DOHH2 (cell line): ENCODE measurements around the gene MAP1B.

ENCODE experiments used
- H3F3A ChIP-seq: fragments of 200-600 bp; sonication (generic), shearing (Covaris generic); 2 replicates; pipeline ENCODE4 v1.6.0; 2016; ENCODE audit warnings: antibody characterized with exemption, mild to moderate bottlenecking; ENCODE audit not compliant: control insufficient read depth, insufficient read depth
- H3K27ac ChIP-seq: fragments of 200-600 bp; sonication (generic); 2 replicates; pipeline ENCODE4 v1.5.1; 2014; ENCODE audit warnings: low read depth, mild to moderate bottlenecking, low read length, moderate library complexity
- H3K27me3 ChIP-seq: fragments of 200-600 bp; sonication (generic); 2 replicates; pipeline ENCODE4 v1.6.1; 2014; ENCODE audit warnings: mild to moderate bottlenecking, low read length, mixed read lengths; ENCODE audit not compliant: control insufficient read depth
- H3K36me3 ChIP-seq: fragments of 200-600 bp; sonication (generic); 2 replicates; pipeline ENCODE4 v1.6.1; 2014; ENCODE audit warnings: mild to moderate bottlenecking, low read length, moderate library complexity, mixed read lengths; ENCODE audit not compliant: control insufficient read depth
- H3K4me1 ChIP-seq: fragments of 200-600 bp; sonication (generic); 2 replicates; pipeline ENCODE4 v1.6.1; 2014; ENCODE audit warnings: mild to moderate bottlenecking, low read length, mixed read lengths; ENCODE audit not compliant: control insufficient read depth
- H3K4me2 ChIP-seq: fragments of 200-600 bp; sonication (generic); 2 replicates; pipeline ENCODE4 v1.6.0; 2014; ENCODE audit warnings: mild to moderate bottlenecking, low read length, moderate library complexity
- H3K4me3 ChIP-seq: fragments of 200-600 bp; sonication (generic); 2 replicates; pipeline ENCODE4 v1.5.1; 2014; ENCODE audit warnings: mild to moderate bottlenecking, low read length, mixed read lengths
- H3K79me2 ChIP-seq: fragments of 200-600 bp; sonication (generic); 2 replicates; pipeline ENCODE4 v1.6.1; 2014; ENCODE audit warnings: mild to moderate bottlenecking, low read length, mixed read lengths; ENCODE audit not compliant: control insufficient read depth
- H3K9me2 ChIP-seq: fragments of 200-600 bp; sonication (generic); replicated peaks from 2 replicates; pipeline ENCODE4 v1.6.1; 2014; ENCODE audit warnings: mild to moderate bottlenecking, low read length, mixed read lengths; ENCODE audit not compliant: control insufficient read depth
- H3K9me3 ChIP-seq: fragments of 200-600 bp; sonication (generic); 2 replicates; pipeline ENCODE4 v1.6.1; 2014; ENCODE audit warnings: antibody characterized with exemption, low read length, mixed read lengths; ENCODE audit not compliant: control insufficient read depth, insufficient read depth
- H4K20me1 ChIP-seq: fragments of 200-600 bp; sonication (generic); 2 replicates; pipeline ENCODE4 v1.6.0; 2014; ENCODE audit warnings: low read depth, mild to moderate bottlenecking, antibody characterized with exemption, low read length, moderate library complexity; ENCODE audit not compliant: control insufficient read depth, insufficient read depth
- EZH2phosphoT487 ChIP-seq: fragments of 200-600 bp; sonication (generic); IDR thresholded peaks from 2 replicates; pipeline ENCODE4 v1.6.1; 2017; ENCODE audit warnings: borderline replicate concordance, mild to moderate bottlenecking, antibody characterized with exemption, low read length, moderate library complexity, mixed read lengths
- TF ChIP-seq, protein P1 (sequence below): fragments of 200-600 bp; sonication (generic); IDR thresholded peaks from one replicate; pipeline ENCODE4 v1.5.1; 2014; ENCODE audit warnings: antibody characterized with exemption, mild to moderate bottlenecking, low read depth, low read length; ENCODE audit not compliant: poor library complexity, severe bottlenecking

Gene MAP1B

GRCh38 chr5:72074251-72074650, 33.0 kb upstream of the MAP1B start:
- Histone ChIP-seq H3F3A (no peaks in the 10 kb centered on the region), H3K9me3 (no peaks in the 10 kb centered on the region), H4K20me1 (no peaks in the 10 kb centered on the region), H3K79me2 (no peaks in the 10 kb centered on the region), H3K4me1 (no peaks in the 10 kb centered on the region), H3K9me2 (no peaks in the 10 kb centered on the region), H3K27me3 (peaks cover 9% of the 10 kb centered on the region; the same call in 1 of the 2 replicates), H3K4me3 (no peak overlapping the region), H3K27ac (no peak overlapping the region), H3K36me3 (no peaks in the 10 kb centered on the region), H3K4me2 (no peak overlapping the region)
- TF ChIP-seq, protein P1, sequence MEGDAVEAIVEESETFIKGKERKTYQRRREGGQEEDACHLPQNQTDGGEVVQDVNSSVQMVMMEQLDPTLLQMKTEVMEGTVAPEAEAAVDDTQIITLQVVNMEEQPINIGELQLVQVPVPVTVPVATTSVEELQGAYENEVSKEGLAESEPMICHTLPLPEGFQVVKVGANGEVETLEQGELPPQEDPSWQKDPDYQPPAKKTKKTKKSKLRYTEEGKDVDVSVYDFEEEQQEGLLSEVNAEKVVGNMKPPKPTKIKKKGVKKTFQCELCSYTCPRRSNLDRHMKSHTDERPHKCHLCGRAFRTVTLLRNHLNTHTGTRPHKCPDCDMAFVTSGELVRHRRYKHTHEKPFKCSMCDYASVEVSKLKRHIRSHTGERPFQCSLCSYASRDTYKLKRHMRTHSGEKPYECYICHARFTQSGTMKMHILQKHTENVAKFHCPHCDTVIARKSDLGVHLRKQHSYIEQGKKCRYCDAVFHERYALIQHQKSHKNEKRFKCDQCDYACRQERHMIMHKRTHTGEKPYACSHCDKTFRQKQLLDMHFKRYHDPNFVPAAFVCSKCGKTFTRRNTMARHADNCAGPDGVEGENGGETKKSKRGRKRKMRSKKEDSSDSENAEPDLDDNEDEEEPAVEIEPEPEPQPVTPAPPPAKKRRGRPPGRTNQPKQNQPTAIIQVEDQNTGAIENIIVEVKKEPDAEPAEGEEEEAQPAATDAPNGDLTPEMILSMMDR, result no peak
- no peak for TF ChIP-seq EZH2phosphoT487

DNA sequence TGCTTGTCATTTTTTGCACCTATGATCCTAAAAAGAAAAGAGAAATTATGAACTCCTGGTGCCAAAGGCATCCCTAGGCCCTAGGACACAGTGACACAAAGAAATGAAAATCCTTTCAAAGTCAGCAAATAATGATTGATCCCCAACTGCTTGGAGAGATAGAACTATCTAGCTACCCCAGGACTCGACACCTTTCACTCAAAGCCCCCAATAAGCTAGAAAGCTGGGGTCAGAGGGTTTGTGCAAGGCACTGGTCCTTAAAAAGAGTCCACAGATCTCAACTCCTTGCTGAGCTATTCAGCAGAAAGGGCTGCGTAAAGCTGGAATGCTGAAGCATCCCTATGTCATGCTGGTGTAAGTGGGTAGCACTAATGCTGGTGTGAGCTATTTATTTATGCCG, 31.8 kb upstream of the MAP1B start:
- Histone ChIP-seq H4K20me1 (no peaks in the 10 kb centered on the region), H3K9me2 (no peaks in the 10 kb centered on the region), H3K79me2 (no peaks in the 10 kb centered on the region), H3F3A (no peaks in the 10 kb centered on the region), H3K9me3 (no peaks in the 10 kb centered on the region), H3K36me3 (no peaks in the 10 kb centered on the region), H3K4me3 (no peak overlapping the region), H3K4me1 (no peaks in the 10 kb centered on the region), H3K27ac (no peak overlapping the region), H3K4me2 (no peak overlapping the region), H3K27me3 (peaks cover 9% of the 10 kb centered on the region; the same call in 1 of the 2 replicates)
- TF ChIP-seq, protein P1, result no peak
- TF ChIP-seq EZH2phosphoT487, result no peak

- no peaks in the 10 kb centered on the region for H3K79me2 ChIP-seq
- H4K20me1 ChIP-seq, result no peaks in the 10 kb centered on the region
- no peak for TF ChIP-seq EZH2phosphoT487
- TF ChIP-seq, protein P1, result no peak
- no peaks in the 10 kb centered on the region for H3K36me3 ChIP-seq
- H3K9me2 ChIP-seq, result no peaks in the 10 kb centered on the region
- H3F3A ChIP-seq, result no peaks in the 10 kb centered on the region
- no peaks in the 10 kb centered on the region for H3K9me3 ChIP-seq
- H3K27ac ChIP-seq, result no peak overlapping the region
- no peak overlapping the region for H3K4me3 ChIP-seq
- no peaks in the 10 kb centered on the region for H3K4me1 ChIP-seq
- H3K27me3 ChIP-seq, result peaks cover 9% of the 10 kb centered on the region; the same call in 1 of the 2 replicates
- H3K4me2 ChIP-seq, result no peak overlapping the region
Measured at GRCh38 chr5:72076621-72077300, 30.5 kb upstream of the MAP1B start.
